Fibroblast of skin of abdomen (primary cell): ENCODE data around the gene TSPAN14.

Experiments
- DNase-seq: peaks from one replicate; pipeline ENCODE4 v3.0.0-alpha.2; 2013

Gene TSPAN14

GRCh38 chr10:80425901-80426300 lies 28.2 kb upstream of the TSPAN14 start:
- DNase-seq = no peak

DNA sequence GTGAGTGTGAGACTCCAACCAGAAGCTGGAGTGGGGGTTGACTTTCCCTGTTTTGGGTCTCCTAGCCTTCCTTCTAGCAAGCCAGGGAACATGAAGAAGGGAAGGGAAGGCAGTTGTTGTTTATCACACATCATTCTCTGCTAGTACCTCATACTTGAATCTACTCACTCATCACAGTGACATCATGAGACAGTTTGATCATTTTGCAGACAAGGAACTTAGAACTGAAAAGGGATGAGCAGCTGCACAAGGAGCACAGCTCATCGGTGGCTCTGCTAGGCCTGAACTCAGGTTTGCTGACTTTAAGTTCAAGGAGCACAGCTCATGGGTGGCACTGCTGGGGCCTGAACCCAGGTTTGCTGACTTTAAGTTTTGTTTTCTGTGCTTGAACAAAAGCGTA lies 26.6 kb upstream of the TSPAN14 start:
- no peak for DNase-seq

GRCh38 chr10:80429521-80429973 lies 24.6 kb upstream of the TSPAN14 start:
- DNase-seq = no peak

DNA sequence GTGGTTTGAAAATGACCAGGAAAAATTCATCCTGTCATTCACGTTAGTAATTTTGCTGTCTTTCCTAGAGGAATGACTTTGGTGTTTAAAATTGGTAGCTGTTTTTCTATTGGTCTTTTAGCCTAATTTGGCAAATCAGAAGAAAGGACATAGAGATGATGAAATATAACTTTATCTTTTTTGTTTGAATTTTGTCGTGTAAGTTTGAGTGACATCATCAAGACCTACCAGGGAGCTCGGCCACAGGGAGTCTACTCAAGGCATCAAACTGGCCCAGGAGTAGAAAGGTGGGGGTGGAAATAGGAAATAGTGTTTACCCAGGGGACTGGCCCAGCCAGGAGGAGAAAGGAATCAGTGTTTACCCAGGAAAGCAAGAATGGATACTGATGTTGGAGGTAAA lies 21.0 kb upstream of the TSPAN14 start:
- DNase-seq = no peak

DNA sequence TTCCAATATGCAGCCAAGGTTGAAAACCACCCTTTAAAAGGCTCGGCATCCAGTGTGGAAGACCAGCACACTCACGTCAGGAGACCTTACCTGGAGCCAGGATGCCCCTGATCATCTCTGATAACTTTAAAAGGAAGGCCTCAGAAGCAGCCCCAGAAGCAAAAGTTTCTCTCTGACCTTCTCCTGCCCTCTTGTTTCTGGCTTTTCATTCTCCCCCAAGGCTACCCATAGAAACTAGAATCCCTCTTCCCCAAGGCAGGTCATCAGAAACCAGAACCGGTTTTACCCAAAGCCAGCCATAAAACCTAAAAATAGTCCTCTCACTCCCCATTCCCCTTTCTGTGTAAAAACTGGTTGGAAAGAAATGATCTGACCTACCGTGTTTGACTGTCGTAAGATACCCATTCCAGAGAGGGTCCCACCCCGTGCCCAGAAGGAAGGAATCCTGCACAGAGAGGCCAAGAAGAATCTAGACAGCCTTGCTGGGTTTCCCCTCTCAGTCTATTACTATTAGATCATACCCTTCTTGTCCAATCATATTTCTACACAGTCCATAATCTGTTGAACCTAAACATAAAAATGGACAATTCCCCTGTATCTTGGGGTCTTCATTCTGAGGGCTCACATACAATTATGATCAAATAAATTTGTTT lies 17.5 kb upstream of the TSPAN14 start:
- DNase-seq = no peak

DNA sequence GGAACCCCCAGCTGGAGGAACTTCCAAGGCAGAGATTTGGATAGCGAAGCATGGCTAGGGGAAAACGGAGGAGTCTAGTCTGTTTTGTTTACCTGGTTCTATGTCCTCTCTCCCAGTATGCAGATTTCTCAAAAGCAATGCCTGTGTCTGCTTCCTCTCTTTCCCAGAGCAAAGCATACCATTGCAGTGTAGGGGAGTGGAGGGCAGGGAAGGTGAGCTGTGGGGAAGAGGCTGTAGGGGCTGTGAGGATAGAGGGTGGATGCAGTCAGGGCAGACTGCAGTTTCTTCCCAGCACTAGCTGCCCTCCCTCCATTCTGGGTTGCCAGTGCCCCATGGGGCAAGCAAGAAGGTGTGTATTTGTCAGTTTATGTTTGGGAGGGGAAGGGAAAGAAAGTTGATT lies 16.9 kb upstream of the TSPAN14 start:
- no peak for DNase-seq

- DNase-seq = no peak
Measured at GRCh38 chr10:80441831-80442230, 12.3 kb upstream of the TSPAN14 start.

DNA sequence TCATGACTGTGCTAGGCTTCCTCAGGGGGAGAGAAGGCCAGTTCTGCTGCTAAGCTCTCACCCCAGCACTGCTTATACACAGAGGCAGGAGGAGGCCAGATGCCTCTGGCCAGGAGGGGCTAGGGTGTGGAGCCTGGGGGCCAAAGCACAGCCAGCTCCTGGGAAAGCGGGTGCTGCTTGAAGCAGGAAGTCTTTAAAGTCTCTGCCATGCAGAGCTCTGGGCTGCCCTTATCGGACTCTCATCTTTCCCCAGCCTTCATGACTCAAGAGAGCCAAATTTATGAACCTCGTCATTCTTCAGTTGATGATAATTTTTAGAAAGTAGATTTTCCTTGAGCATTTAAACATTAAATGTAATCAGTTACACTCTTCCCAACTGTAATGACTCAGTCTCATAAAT lies 11.2 kb upstream of the TSPAN14 start:
- no peak for DNase-seq

DNA sequence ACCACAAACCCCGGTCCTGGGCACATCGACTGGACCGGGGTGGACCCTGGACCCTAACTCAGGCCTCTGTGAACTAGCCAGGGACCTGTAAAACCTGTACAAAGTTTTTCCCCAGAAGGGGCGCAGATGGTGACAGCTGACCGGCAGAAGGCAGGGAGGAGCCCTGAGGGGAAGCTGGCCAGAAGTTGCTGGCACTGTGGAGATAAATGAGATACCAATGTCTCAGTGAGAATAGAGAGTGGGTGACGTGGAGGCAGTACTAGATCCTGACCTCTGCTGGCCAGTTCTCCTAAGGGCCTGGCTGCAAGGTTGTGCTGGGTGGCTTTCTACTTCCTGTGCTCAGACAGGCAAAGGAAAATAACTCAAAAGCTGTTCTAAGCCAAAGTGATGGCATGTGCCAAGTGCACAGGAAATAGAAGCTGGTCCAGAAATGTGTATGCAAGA lies 10.6 kb upstream of the TSPAN14 start:
- peak; percentile 13 for DNase-seq

DNA sequence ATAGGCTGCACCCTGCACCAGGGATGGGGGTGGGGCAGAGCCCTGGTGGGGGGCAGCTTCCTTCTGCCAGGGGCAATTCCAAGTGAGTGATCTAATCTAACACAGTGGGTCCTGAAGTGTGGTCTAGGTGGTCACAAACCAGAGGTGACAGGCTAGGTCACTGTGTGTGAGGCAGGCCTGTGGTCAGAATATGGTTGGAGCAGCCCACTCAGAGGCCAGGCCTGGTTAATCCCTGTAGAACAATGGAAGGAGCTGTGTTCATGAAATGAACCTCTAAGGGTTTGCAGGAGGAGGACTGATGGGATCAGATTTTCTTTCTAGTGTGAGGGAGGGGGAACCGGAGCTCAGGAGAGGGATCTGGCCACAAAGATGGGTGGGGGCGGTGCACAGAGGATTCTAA lies 10.0 kb upstream of the TSPAN14 start:
- no peak for DNase-seq

DNA sequence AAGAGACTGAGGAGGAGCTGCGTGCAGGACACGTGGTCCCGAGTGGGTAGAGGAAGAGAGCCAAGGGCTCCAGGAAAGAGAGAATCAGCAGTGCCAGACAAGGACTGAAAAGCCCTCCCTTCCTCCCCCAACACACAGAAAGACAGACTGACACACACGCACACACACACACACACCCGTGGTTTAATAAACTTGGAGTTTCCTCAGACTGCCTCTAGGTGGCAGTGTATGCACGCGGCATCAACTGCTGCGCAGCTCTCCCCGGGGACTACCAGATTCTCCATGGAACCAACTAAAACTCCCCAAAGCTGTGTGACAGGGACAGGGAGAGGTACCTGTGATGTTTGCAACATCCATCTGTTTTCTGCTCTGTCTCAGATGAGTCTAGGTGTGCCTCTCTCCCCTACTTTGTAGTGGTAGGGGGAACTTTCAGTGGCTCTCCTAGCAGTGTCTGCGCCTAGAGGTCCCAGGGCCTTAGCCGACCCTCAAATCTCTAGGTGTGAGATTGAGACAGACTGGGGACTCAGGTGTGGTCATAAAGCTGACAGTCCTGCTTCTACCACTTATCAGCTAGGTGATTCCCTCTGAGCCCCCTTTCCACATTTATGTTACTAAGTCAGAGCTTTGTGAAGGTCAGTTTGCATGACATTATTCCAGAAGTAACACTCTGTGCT lies 9.3 kb upstream of the TSPAN14 start:
- peak; percentile 80 for DNase-seq

DNA sequence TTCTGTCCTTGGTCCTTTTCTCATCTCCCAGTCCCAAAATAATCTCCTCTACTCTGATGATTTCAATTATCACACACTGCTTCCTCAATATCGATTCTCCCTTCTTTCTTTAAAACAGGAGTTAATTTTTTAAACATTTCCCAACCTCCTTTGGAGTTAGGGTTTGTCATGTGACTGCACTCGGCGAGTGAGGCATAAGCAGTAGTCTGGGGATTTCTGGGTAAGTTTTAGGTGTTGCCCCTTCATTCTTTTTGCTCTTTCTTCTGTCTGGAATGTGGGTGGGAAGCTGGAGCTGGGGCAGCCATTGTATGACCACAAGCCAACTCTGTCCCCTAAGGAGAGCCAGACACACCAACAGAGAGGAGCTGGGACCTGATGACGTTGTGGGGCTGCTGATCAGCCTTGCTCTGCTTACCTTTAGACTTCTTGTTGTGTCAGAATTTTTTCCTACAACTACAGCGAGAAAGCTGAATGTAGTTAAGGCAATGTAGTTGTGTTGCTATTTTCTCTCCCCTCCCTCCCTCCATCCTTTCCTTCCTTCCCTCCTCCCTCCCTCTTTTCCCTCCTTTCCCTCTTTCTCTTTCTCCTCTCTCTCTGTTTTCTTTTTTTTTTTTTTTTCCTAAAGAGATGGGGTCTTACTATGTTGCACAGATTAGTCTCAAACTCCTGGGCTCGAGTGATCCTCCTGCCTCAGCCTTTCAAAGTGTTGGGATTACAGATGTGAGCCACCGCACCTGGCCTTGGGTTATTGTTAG lies 6.5 kb upstream of the TSPAN14 start:
- DNase-seq = no peak

DNA sequence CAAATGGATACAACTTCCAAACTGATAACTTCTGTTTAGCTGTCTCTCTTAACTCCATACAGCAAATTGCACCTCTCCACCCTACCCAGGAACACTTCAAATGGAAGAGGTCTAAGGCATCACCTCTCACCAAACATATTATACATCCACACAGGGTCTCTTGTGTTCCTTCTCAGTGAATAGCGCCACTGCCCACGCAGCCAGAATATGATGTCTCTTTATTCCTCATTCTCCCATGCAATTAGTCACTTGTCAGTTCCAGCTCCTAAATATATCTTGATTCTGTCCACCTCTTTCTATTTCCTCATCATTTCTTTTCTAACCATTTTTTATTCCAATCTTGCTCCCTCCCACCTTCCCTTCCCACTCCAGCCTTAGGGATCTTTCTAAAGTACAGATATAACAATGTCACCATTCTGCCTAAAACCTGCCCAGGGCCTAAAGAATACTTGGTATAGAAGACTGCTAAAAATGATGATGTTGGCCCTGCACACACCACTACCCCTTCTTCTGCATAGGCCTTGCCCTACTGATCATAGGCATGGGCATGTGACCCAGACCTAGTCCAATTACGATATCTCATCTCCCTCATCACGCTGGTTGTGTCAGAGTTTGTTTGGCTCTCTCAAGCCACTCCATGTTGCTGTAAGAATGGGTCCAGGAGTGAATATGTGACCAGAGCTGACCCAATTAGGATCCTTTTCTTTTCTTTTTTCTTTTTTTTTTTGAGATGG lies 5.7 kb upstream of the TSPAN14 start:
- DNase-seq = no peak

- DNase-seq = no peak
Measured at GRCh38 chr10:80449520-80449919, 4.6 kb upstream of the TSPAN14 start.

- no peak for DNase-seq
Measured at GRCh38 chr10:80451132-80451531, 3.0 kb upstream of the TSPAN14 start.

GRCh38 chr10:80452069-80452468 lies 2.0 kb upstream of the TSPAN14 start:
- DNase-seq = no peak

- DNase-seq = no peak
Measured at GRCh38 chr10:80452640-80453039, 1.5 kb upstream of the TSPAN14 start.

DNA sequence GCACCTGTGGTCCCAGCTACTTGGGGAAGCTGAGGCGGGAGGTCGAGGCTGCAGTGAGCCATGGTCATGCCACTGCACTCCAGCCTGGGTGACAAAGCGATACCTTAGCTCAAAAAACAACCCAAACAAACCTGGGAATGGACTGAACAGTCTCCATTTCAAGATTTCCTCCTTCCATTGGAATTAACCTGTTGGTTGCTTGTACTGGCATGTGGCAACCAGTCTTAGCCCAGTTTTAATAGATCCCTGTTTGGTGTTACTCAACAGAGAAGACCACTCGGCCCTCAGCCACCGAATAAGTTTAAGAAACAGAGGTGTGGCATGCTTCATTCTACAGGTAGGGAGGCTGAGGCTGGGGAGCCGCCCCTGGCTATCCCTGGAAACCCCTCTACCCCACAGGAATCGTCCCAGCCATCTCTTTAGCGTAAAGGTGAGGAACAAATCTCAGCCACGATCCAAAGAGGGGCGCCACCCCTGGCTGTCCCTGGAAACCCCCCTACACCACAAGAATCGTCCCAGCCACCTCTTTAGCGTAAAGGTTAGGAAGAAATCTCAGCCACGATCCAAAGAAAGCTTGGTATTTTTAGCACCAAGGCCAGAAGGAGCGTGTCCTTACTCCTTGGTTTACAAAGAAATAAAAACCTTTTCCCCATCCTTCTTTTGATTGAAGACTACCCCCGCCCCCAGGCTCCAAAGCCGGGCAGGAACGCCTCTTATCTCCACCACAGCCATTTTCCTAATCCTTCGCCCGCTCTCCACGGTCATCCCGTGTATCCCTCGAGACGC lies 861 bp upstream of the TSPAN14 start:
- no peak for DNase-seq

DNA sequence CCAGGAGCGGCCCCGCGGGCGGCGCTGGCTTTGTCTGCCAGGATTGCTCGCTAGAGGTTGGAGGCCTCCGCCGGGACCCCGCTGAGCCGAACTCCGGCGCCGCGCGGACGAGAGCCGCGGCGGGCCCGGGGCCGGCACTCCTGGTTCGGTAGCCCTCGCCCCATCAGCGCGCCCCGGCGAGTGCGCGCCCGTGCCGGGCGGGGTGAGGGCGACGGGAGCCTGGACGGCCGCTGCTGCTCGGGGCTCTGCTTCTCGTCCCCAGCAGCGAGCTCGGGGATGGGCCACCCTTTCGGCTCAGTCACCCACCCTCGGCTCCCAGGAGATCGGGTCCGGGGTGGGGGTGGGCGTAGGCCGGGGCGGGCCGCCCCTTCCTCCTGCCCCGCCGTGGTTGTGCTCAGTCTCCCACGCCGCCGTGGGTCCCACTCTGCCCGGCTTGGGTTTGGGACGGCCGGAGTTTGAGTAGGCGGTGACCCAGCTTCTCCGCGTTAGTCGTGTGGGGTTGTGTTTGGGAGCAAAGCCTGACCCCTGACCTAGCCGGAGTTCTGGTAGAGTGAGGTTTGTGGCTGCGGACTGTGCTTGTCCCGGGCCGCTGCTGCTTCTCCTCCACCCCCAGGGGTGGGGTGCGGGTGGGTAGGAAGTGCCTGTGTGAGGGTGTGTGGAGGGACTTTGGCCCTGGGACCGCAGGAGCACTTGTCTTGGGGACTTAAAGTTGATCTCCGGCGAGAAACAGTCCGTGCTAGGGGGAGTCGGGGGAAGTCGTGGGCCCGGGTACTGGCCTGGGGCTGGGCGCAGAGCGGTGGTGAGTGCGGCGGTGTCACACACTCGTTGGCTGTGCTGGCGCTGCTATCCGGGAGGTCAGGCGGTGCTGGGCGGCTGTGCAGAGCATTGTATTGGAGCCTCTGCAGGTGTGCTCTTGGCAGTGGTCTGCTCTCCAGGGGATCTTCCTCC lies 677 bp downstream of the TSPAN14 start:
- no peak for DNase-seq

GRCh38 chr10:80455461-80456349 lies 1.6 kb downstream of the TSPAN14 start:
- DNase-seq = no peak
